Activated T-helper 17 cell treated with anti-CD3 and anti-CD28 coated beads, Interleukin-2, amount 50 U/mL, for 72 hours (primary cell): ENCODE data around the gene LTBP2. TPM values are rescaled to one million over a fixed set of nuclear protein-coding genes. Genes with fewer than 3 reads are reported as not detected.

Source experiments
- total RNA-seq, 2 donors: library from RNA; stranded (reverse); gene quantifications; one replicate each; pipeline ENCODE4 v1.2.3, GENCODE V29; 2022

LTBP2 gene
- total RNA-seq, 2 donors from 2014 or later: 0.03 TPM; not detected in 1

Other genes starting within 250 kb of the LTBP2 start
- not detected for gene SYNDIG1L, start 186.0 kb downstream of the LTBP2 start, total RNA-seq
- 10 to 100 TPM; 34.1 to 37.2 TPM for gene NPC2, start 118.9 kb downstream of the LTBP2 start, total RNA-seq
- 10 to 100 TPM; 20.3 to 28.5 TPM for gene ISCA2, start 118.5 kb downstream of the LTBP2 start, total RNA-seq
- gene AREL1, start 100.8 kb upstream of the LTBP2 start, total RNA-seq: 10 to 100 TPM; 30.7 to 37.0 TPM
- 10 to 100 TPM; 62.9 to 77.6 TPM for gene FCF1, start 100.9 kb upstream of the LTBP2 start, total RNA-seq
- 10 to 100 TPM; 52.1 to 59.0 TPM for gene YLPM1, start 151.1 kb upstream of the LTBP2 start, total RNA-seq